Endodermal cell (in vitro differentiated cells): ENCODE results near the gene FTO. TPM values are rescaled to one million over a fixed set of nuclear protein-coding genes. Genes with fewer than 3 reads are reported as not detected.

Source experiments
- DNase-seq: peaks from one replicate; pipeline ENCODE4 v3.0.0-alpha.2; 2017
- H3K27ac ChIP-seq: 2 replicates; pipeline ENCODE4 v1.5.1; 2013; ENCODE audit warnings: mild to moderate bottlenecking, low read depth, low read length, moderate library complexity
- H3K27me3 ChIP-seq: 2 replicates; pipeline ENCODE4 v1.6.1; 2013; ENCODE audit warnings: mild to moderate bottlenecking, low read length, moderate library complexity; ENCODE audit not compliant: insufficient read depth, control insufficient read depth, poor library complexity, severe bottlenecking
- H3K36me3 ChIP-seq: 2 replicates; pipeline ENCODE4 v1.7.0; 2013; ENCODE audit warnings: mild to moderate bottlenecking, low read length, moderate library complexity; ENCODE audit not compliant: control insufficient read depth, insufficient read depth
- H3K4me1 ChIP-seq: one replicate; pipeline ENCODE4 v1.7.0; 2013; ENCODE audit warnings: low read length; ENCODE audit not compliant: control insufficient read depth, insufficient read depth
- H3K4me3 ChIP-seq: 2 replicates; pipeline ENCODE4 v1.5.1; 2013; ENCODE audit warnings: mild to moderate bottlenecking, low read length, moderate library complexity
- H3K9ac ChIP-seq: 2 replicates; pipeline ENCODE4 v1.6.1; 2013; ENCODE audit warnings: mild to moderate bottlenecking, low read length, moderate library complexity; ENCODE audit not compliant: poor library complexity, severe bottlenecking; ENCODE audit errors: extremely low read depth
- H3K9me3 ChIP-seq: 2 replicates; pipeline ENCODE4 v1.6.1; 2013; ENCODE audit warnings: mild to moderate bottlenecking, low read length, moderate library complexity; ENCODE audit not compliant: control insufficient read depth
- H3K27ac Mint-ChIP-seq: 2 replicates; pipeline ENCODE4 v1.8.0; 2020; ENCODE audit warnings: mixed read lengths
- H3K27me3 Mint-ChIP-seq: 2 replicates; pipeline ENCODE4 v1.8.0; 2021; ENCODE audit warnings: mild to moderate bottlenecking, mixed read lengths; ENCODE audit not compliant: insufficient read depth
- H3K36me3 Mint-ChIP-seq: 2 replicates; pipeline ENCODE4 v1.8.0; 2020; ENCODE audit warnings: low read depth, mixed read lengths
- H3K4me1 Mint-ChIP-seq: 2 replicates; pipeline ENCODE4 v1.8.0; 2020; ENCODE audit warnings: mixed read lengths
- H3K4me3 Mint-ChIP-seq: 2 replicates; pipeline ENCODE4 v1.8.0; 2020; ENCODE audit warnings: mild to moderate bottlenecking, moderate library complexity, mixed read lengths
- H3K9me3 Mint-ChIP-seq: 2 replicates; pipeline ENCODE4 v1.8.0; 2020; ENCODE audit warnings: mild to moderate bottlenecking, mixed read lengths
- CTCF ChIP-seq: fragments of 200-600 bp; sonication (generic); conservative IDR thresholded peaks from 2 replicates; pipeline ENCODE4 v1.5.0; 2021; ENCODE audit warnings: antibody characterized with exemption, mild to moderate bottlenecking
- WGBS, 2 experiments: methylation state at CpG; one replicate each; pipeline versions ENCODE4 v1.1.5 to v1.1.7; 2013; ENCODE audit warnings: missing lambda C conversion rate in 2 of 2, mixed read lengths in 1 of 2; ENCODE audit not compliant: insufficient coverage in 1 of 2, insufficient read length in 1 of 2; 5-methylcytosine and 5-hydroxymethylcytosine counted together
- total RNA-seq, 2 donors: library from RNA; stranded (reverse); fragmentation: NEBNext Ultra II Directional in 1 of 2; extraction: Animal tissue kit (Norgen Biotek cat#: 25700) in 1 of 2; gene quantifications; 2 replicates in 1 of 2; 3 replicates in 1 of 2; pipeline ENCODE4 v1.2.1, GENCODE V29; 2021

FTO gene
- total RNA-seq, 2 donors from 2014 or later: 80.3 to 102 TPM

DNA sequence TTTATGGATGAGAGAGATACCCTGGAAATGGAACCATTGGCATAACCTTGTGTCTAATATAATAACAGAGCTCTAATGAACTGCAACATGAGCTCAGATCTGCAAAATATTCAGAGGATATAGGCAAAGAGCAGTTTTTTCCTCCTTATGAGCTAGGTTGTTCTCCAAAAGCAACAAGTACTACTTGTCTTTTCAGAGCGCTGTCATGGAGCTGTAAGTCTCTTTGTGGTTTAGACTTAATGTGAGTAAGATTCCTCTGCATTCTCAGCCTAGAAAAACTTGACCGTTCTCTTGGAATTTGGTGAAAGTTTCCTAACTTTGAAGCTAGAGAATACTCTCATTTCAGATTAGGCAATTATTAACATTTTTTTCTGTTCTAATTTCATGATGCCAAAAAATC is 85.2 kb downstream of the FTO start:
- TF ChIP-seq CTCF: no peak
- Mint-ChIP-seq H3K4me3 (no peak overlapping the region), H3K36me3 (no peaks in the 10 kb centered on the region), H3K27ac (no peak overlapping the region), H3K27me3 (no peaks in the 10 kb centered on the region), H3K9me3 (no peaks in the 10 kb centered on the region), H3K4me1 (no peaks in the 10 kb centered on the region)
- H3K9ac ChIP-seq: no peak overlapping the region
- no peak overlapping the region for H3K4me3 ChIP-seq
- no peaks in the 10 kb centered on the region for H3K27me3 ChIP-seq
- H3K27ac ChIP-seq: no peak overlapping the region
- DNase-seq: no peak
- H3K9me3 ChIP-seq: no peaks in the 10 kb centered on the region
- H3K4me1 ChIP-seq: no peaks in the 10 kb centered on the region
- no peaks in the 10 kb centered on the region for H3K36me3 ChIP-seq
- 90 to 100% methylated on average over 2 of the region's 2 CpGs for WGBS, 2 experiments

- Histone ChIP-seq H3K9me3 (no peaks in the 10 kb centered on the region), H3K4me3 (no peak overlapping the region), H3K9ac (no peak overlapping the region), H3K36me3 (no peaks in the 10 kb centered on the region), H3K27ac (no peak overlapping the region), H3K27me3 (no peaks in the 10 kb centered on the region), H3K4me1 (no peaks in the 10 kb centered on the region)
- no peaks in the 10 kb centered on the region for H3K4me1 Mint-ChIP-seq
- H3K27ac Mint-ChIP-seq: no peak overlapping the region
- H3K4me3 Mint-ChIP-seq: no peak overlapping the region
- no peak for TF ChIP-seq CTCF
- WGBS, 2 experiments: 93 to 95% methylated on average over 5 to 6 of the region's 6 CpGs
- no peaks in the 10 kb centered on the region for H3K36me3 Mint-ChIP-seq
- no peaks in the 10 kb centered on the region for H3K9me3 Mint-ChIP-seq
- H3K27me3 Mint-ChIP-seq: no peaks in the 10 kb centered on the region
- DNase-seq: no peak
Measured at GRCh38 chr16:53792161-53792951, 88.4 kb downstream of the FTO start.

GRCh38 chr16:53803451-53803850 is 99.5 kb downstream of the FTO start:
- no peaks in the 10 kb centered on the region for H3K4me1 ChIP-seq
- no peak overlapping the region for H3K27ac ChIP-seq
- H3K9ac ChIP-seq: no peak overlapping the region
- H3K27me3 ChIP-seq: no peaks in the 10 kb centered on the region
- H3K9me3 ChIP-seq: no peaks in the 10 kb centered on the region
- no peak for TF ChIP-seq CTCF
- H3K4me3 ChIP-seq: no peak overlapping the region
- H3K4me1 Mint-ChIP-seq: peaks cover 7% of the 10 kb centered on the region
- no peak overlapping the region for H3K4me3 Mint-ChIP-seq
- peaks cover 6% of the 10 kb centered on the region for H3K9me3 Mint-ChIP-seq
- no peak overlapping the region for H3K27ac Mint-ChIP-seq
- no peaks in the 10 kb centered on the region for H3K36me3 ChIP-seq
- no peaks in the 10 kb centered on the region for H3K36me3 Mint-ChIP-seq
- no peaks in the 10 kb centered on the region for H3K27me3 Mint-ChIP-seq
- no peak for DNase-seq
